ENCODE measurements around the gene MRPL3. TPM values are rescaled to one million over a fixed set of nuclear protein-coding genes. Genes with fewer than 3 reads are reported as not detected.

Gene MRPL3
- total and polyA plus RNA-seq, 2 experiments from 2014 or later: 159 to 185 TPM

DNA sequence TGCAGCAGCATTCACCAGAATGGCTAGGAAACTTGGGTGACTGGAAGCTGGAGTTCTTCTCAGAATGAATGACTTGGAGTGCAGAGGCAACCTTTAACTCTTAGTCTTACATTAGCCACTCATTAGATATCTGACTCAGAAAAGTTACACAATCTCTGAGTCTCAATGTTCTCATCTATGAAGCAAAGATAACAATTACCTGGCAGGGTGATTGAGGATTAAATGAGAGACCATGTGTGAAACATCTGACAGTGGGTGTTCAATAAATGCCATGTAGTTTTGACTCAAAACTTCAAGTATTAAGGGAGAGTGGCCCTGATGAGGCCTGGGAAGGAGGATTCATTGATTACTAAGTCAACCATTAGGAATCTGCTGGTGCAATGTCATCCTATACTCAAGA lies 48.3 kb downstream of the MRPL3 start:
- Histone ChIP-seq H3K4me2 (no peak overlapping the region), H3K9me2 (ENCODE audit: insufficient read depth) (no peaks in the 10 kb centered on the region), H3K4me3 (no peak overlapping the region), H3K36me3 (ENCODE audit: insufficient read depth) (no peaks in the 10 kb centered on the region), H3F3A (replicated peaks; ENCODE audit: low read depth) (no peaks in the 10 kb centered on the region), H4K20me1 (replicated peaks; ENCODE audit: insufficient read depth) (no peaks in the 10 kb centered on the region), H3K4me1 (ENCODE audit: insufficient read depth) (no peaks in the 10 kb centered on the region), H3K27me3 (ENCODE audit: insufficient read depth) (no peaks in the 10 kb centered on the region), H3K27ac (ENCODE audit: low read depth) (no peak overlapping the region), H3K79me2 (replicated peaks; ENCODE audit: insufficient read depth) (no peaks in the 10 kb centered on the region), H2AFZ (no peak overlapping the region)
- TF ChIP-seq, protein P1, sequence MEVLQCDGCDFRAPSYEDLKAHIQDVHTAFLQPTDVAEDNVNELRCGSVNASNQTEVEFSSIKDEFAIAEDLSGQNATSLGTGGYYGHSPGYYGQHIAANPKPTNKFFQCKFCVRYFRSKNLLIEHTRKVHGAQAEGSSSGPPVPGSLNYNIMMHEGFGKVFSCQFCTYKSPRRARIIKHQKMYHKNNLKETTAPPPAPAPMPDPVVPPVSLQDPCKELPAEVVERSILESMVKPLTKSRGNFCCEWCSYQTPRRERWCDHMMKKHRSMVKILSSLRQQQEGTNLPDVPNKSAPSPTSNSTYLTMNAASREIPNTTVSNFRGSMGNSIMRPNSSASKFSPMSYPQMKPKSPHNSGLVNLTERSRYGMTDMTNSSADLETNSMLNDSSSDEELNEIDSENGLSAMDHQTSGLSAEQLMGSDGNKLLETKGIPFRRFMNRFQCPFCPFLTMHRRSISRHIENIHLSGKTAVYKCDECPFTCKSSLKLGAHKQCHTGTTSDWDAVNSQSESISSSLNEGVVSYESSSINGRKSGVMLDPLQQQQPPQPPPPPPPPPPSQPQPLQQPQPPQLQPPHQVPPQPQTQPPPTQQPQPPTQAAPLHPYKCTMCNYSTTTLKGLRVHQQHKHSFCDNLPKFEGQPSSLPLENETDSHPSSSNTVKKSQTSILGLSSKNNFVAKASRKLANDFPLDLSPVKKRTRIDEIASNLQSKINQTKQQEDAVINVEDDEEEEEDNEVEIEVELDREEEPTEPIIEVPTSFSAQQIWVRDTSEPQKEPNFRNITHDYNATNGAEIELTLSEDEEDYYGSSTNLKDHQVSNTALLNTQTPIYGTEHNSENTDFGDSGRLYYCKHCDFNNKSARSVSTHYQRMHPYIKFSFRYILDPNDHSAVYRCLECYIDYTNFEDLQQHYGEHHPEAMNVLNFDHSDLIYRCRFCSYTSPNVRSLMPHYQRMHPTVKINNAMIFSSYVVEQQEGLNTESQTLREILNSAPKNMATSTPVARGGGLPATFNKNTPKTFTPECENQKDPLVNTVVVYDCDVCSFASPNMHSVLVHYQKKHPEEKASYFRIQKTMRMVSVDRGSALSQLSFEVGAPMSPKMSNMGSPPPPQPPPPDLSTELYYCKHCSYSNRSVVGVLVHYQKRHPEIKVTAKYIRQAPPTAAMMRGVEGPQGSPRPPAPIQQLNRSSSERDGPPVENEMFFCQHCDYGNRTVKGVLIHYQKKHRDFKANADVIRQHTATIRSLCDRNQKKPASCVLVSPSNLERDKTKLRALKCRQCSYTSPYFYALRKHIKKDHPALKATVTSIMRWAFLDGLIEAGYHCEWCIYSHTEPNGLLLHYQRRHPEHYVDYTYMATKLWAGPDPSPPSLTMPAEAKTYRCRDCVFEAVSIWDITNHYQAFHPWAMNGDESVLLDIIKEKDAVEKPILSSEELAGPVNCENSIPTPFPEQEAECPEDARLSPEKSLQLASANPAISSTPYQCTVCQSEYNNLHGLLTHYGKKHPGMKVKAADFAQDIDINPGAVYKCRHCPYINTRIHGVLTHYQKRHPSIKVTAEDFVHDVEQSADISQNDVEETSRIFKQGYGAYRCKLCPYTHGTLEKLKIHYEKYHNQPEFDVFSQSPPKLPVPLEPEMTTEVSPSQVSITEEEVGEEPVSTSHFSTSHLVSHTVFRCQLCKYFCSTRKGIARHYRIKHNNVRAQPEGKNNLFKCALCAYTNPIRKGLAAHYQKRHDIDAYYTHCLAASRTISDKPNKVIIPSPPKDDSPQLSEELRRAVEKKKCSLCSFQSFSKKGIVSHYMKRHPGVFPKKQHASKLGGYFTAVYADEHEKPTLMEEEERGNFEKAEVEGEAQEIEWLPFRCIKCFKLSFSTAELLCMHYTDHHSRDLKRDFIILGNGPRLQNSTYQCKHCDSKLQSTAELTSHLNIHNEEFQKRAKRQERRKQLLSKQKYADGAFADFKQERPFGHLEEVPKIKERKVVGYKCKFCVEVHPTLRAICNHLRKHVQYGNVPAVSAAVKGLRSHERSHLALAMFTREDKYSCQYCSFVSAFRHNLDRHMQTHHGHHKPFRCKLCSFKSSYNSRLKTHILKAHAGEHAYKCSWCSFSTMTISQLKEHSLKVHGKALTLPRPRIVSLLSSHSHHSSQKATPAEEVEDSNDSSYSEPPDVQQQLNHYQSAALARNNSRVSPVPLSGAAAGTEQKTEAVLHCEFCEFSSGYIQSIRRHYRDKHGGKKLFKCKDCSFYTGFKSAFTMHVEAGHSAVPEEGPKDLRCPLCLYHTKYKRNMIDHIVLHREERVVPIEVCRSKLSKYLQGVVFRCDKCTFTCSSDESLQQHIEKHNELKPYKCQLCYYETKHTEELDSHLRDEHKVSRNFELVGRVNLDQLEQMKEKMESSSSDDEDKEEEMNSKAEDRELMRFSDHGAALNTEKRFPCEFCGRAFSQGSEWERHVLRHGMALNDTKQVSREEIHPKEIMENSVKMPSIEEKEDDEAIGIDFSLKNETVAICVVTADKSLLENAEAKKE (CRISPR knock-in tag; IDR thresholded peaks at IDR 0.05): no peak
- TF ChIP-seq ZNF331 (CRISPR knock-in tag; IDR thresholded peaks at IDR 0.05; ENCODE audit: low read depth) (no peak), EZH2 (IDR thresholded peaks at IDR 0.05; ENCODE audit: low read depth, unreplicated experiment) (no peak), ZNF114 (CRISPR knock-in tag; IDR thresholded peaks at IDR 0.05) (no peak), CTCF (conservative IDR thresholded peaks at IDR 0.05; ENCODE audit: low read depth in 2 of 2) (no peak), STAT1 (IDR thresholded peaks at IDR 0.05; ENCODE audit: unreplicated experiment) (no peak), JUNB (IDR thresholded peaks at IDR 0.05; ENCODE audit: unreplicated experiment) (no peak), CREB1 (CRISPR knock-in tag; IDR thresholded peaks at IDR 0.05; ENCODE audit: low read depth) (no peak), NANOG (IDR thresholded peaks at IDR 0.05; ENCODE audit: borderline replicate concordance) (no peak), POLR2AphosphoS5 (IDR thresholded peaks at IDR 0.05; ENCODE audit: low read depth) (no peak), EZH2phosphoT487 (IDR thresholded peaks at IDR 0.05; ENCODE audit: unreplicated experiment) (no peak)
- TF ChIP-seq, protein P2, sequence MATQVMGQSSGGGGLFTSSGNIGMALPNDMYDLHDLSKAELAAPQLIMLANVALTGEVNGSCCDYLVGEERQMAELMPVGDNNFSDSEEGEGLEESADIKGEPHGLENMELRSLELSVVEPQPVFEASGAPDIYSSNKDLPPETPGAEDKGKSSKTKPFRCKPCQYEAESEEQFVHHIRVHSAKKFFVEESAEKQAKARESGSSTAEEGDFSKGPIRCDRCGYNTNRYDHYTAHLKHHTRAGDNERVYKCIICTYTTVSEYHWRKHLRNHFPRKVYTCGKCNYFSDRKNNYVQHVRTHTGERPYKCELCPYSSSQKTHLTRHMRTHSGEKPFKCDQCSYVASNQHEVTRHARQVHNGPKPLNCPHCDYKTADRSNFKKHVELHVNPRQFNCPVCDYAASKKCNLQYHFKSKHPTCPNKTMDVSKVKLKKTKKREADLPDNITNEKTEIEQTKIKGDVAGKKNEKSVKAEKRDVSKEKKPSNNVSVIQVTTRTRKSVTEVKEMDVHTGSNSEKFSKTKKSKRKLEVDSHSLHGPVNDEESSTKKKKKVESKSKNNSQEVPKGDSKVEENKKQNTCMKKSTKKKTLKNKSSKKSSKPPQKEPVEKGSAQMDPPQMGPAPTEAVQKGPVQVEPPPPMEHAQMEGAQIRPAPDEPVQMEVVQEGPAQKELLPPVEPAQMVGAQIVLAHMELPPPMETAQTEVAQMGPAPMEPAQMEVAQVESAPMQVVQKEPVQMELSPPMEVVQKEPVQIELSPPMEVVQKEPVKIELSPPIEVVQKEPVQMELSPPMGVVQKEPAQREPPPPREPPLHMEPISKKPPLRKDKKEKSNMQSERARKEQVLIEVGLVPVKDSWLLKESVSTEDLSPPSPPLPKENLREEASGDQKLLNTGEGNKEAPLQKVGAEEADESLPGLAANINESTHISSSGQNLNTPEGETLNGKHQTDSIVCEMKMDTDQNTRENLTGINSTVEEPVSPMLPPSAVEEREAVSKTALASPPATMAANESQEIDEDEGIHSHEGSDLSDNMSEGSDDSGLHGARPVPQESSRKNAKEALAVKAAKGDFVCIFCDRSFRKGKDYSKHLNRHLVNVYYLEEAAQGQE (IDR thresholded peaks at IDR 0.05; ENCODE audit: unreplicated experiment): no peak
- TF ChIP-seq, protein P3, sequence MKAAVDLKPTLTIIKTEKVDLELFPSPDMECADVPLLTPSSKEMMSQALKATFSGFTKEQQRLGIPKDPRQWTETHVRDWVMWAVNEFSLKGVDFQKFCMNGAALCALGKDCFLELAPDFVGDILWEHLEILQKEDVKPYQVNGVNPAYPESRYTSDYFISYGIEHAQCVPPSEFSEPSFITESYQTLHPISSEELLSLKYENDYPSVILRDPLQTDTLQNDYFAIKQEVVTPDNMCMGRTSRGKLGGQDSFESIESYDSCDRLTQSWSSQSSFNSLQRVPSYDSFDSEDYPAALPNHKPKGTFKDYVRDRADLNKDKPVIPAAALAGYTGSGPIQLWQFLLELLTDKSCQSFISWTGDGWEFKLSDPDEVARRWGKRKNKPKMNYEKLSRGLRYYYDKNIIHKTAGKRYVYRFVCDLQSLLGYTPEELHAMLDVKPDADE (IDR thresholded peaks at IDR 0.05): no peak
- Mint-ChIP-seq H3K27me3 (ENCODE audit: insufficient read depth, low read depth, poor library complexity) (no peaks in the 10 kb centered on the region), H3K4me1 (peaks cover 2% of the 10 kb centered on the region; the same call in 1 of the 3 replicates), H3K27ac (no peak overlapping the region; the same call in 1 of the 2 replicates), H3K36me3 (ENCODE audit: low read depth) (no peaks in the 10 kb centered on the region), H3K9me3 (no peaks in the 10 kb centered on the region), H3K4me3 (no peak overlapping the region)
- ATAC-seq: no peak
- no peak for DNase-seq (ENCODE audit: low spot score)
